Activated CD4-positive, alpha-beta memory T cell treated with anti-CD3 and anti-CD28 coated beads for 36 hours (primary cell): ENCODE data around the gene ANAPC2. TPM values are rescaled to one million over a fixed set of nuclear protein-coding genes. Genes with fewer than 3 reads are reported as not detected.
A peak's percentile ranks its signal among the peaks of the same experiment; 100 is the strongest.

ENCODE experiments used
- CTCF ChIA-PET: fragments of 350-600 bp; sonication (Branson Sonifier 250); formaldehyde crosslinking; loops from one replicate; lab custom pipeline; 2021; ENCODE audit warnings: antibody characterized with exemption, inconsistent platforms; lab: Charles Lee
- POLR2A ChIA-PET: fragments of 350-600 bp; sonication (Branson Sonifier 250); formaldehyde crosslinking; loops from one replicate; lab custom pipeline; 2021; ENCODE audit warnings: antibody characterized with exemption; lab: Charles Lee
- DNase-seq: peaks from one replicate; pipeline ENCODE4 v3.0.0-alpha.2; 2020
- H3K27ac Mint-ChIP-seq: one replicate; pipeline ENCODE4 v1.8.0; 2021; ENCODE audit warnings: mixed read lengths
- H3K27me3 Mint-ChIP-seq: one replicate; pipeline ENCODE4 v1.8.0; 2021; ENCODE audit warnings: mixed read lengths
- H3K36me3 Mint-ChIP-seq: one replicate; pipeline ENCODE4 v1.8.0; 2021; ENCODE audit warnings: mixed read lengths
- H3K4me1 Mint-ChIP-seq: one replicate; pipeline ENCODE4 v1.8.0; 2021; ENCODE audit warnings: low read depth, mixed read lengths
- H3K4me3 Mint-ChIP-seq: one replicate; pipeline ENCODE4 v1.8.0; 2021; ENCODE audit warnings: mild to moderate bottlenecking, mixed read lengths
- H3K9me3 Mint-ChIP-seq: one replicate; pipeline ENCODE4 v1.8.0; 2021; ENCODE audit warnings: mixed read lengths
- intact Hi-C: fragments of 100-400 bp; cut with micrococcal nuclease; formaldehyde crosslinking; loops from one replicate; pipeline ENCODE4 v1.15.1; 2023
- total RNA-seq, 2 experiments: library from RNA; stranded (reverse); gene quantifications; one replicate each; pipeline ENCODE4 v1.2.3, GENCODE V29; 2021

ANAPC2 gene
- total RNA-seq, 2 experiments from 2014 or later: 36.3 to 36.9 TPM

- POLR2A ChIA-PET: interaction anchor here (1.7 kb wide), 1 partner anchor 30 kb away, joined by 6 read pairs; the partner anchor contains the start of gene SSNA1
- H3K27me3 Mint-ChIP-seq: no peaks in the 10 kb centered on the region
Observed at GRCh38 chr9:137218754-137219271, 30.5 kb upstream of the ANAPC2 start.

GRCh38 chr9:137218212-137218753, 29.9 kb upstream of the ANAPC2 start:
- H3K4me1 Mint-ChIP-seq: peaks cover 3% of the 10 kb centered on the region
- peaks cover 3% of the 10 kb centered on the region for H3K36me3 Mint-ChIP-seq
- no peak overlapping the region for H3K4me3 Mint-ChIP-seq
- CTCF ChIA-PET: no interaction called here
- DNase-seq: no peak
- POLR2A ChIA-PET: no interaction called here
- H3K27me3 Mint-ChIP-seq: no peaks in the 10 kb centered on the region
- intact Hi-C loops: no loop called here
- no peak overlapping the region for H3K27ac Mint-ChIP-seq
- no peaks in the 10 kb centered on the region for H3K9me3 Mint-ChIP-seq

More at GRCh38 chr9:137218754-137219271, 30.5 kb upstream of the ANAPC2 start:
- CTCF ChIA-PET: no interaction called here
- H3K9me3 Mint-ChIP-seq: no peaks in the 10 kb centered on the region
- peaks cover 3% of the 10 kb centered on the region for H3K4me1 Mint-ChIP-seq
- intact Hi-C loops: no loop called here
- H3K36me3 Mint-ChIP-seq: peaks cover 3% of the 10 kb centered on the region
- no peak for DNase-seq
- H3K4me3 Mint-ChIP-seq: no peak overlapping the region
- no peak overlapping the region for H3K27ac Mint-ChIP-seq

GRCh38 chr9:137217276-137218211, 29.2 kb upstream of the ANAPC2 start:
- POLR2A ChIA-PET: interaction anchor here (1.2 kb wide), 1 partner anchor 10 kb away, joined by 5 read pairs; no protein-coding TSS in a partner anchor
- H3K27me3 Mint-ChIP-seq: no peaks in the 10 kb centered on the region
- H3K4me3 Mint-ChIP-seq: no peak overlapping the region
- intact Hi-C loops: no loop called here
- no peaks in the 10 kb centered on the region for H3K9me3 Mint-ChIP-seq
- no peaks in the 10 kb centered on the region for H3K4me1 Mint-ChIP-seq
- DNase-seq: no peak
- H3K27ac Mint-ChIP-seq: no peak overlapping the region
- H3K36me3 Mint-ChIP-seq: peaks cover 3% of the 10 kb centered on the region
- CTCF ChIA-PET: interaction anchor here (1.8 kb wide), 1 partner anchor 10 kb away, joined by 4 read pairs; no protein-coding TSS in a partner anchor

GRCh38 chr9:137216188-137216965, 28.0 kb upstream of the ANAPC2 start:
- H3K4me1 Mint-ChIP-seq: no peaks in the 10 kb centered on the region
- no peak overlapping the region for H3K4me3 Mint-ChIP-seq
- H3K9me3 Mint-ChIP-seq: no peaks in the 10 kb centered on the region
- peaks cover 3% of the 10 kb centered on the region for H3K36me3 Mint-ChIP-seq
- no peak for DNase-seq
- CTCF ChIA-PET: interaction anchor here (1.2 to 1.8 kb wide), 3 partner anchors 9 to 152 kb away, joined by 3 to 4 read pairs (median 4); no protein-coding TSS in a partner anchor
- POLR2A ChIA-PET: interaction anchor here (1.2 kb wide), 2 partner anchors 9 to 12 kb away, joined by 5 to 6 read pairs; no protein-coding TSS in a partner anchor
- no peak overlapping the region for H3K27ac Mint-ChIP-seq
- no peaks in the 10 kb centered on the region for H3K27me3 Mint-ChIP-seq
- intact Hi-C loops: no loop called here

DNA sequence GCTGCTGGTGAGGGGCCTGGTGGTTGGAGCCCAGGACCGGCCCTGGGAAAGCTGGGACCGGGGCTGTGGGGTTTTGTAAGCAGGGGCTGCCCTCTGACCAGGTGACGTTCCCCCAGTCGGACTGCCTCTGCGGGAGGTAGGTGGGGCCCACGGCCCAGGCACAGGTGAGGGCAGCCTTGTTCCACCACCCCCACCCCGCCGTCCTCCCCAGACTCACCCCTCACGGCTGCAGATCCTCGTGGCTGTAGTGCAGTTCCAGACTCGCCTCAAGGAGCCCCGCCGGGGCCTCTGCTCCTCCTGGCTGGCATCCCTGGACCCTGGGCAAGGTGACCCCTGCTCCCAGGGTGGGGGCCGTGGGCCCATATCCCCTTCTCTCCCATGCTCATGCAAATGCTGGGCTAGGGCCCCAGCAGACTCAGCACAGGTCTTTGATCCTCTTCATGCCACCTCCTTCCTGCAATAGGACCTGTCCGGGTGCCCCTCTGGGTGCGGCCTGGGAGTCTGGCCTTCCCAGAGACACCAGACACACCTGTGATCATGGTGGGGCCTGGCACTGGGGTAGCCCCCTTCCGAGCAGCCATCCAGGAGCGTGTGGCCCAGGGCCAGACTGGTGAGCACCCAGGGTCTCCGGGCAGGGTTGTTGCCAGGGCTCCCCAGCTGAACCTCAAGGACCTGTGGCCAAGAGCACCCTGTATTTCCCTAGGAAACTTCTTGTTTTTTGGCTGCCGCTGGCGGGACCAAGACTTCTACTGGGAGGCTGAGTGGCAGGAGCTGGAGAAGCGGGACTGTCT, 27.0 kb upstream of the ANAPC2 start:
- Mint-ChIP-seq H3K27ac (no peak overlapping the region), H3K4me3 (no peak overlapping the region), H3K27me3 (no peaks in the 10 kb centered on the region), H3K4me1 (no peaks in the 10 kb centered on the region), H3K36me3 (peaks cover 3% of the 10 kb centered on the region), H3K9me3 (no peaks in the 10 kb centered on the region)
- no peak for DNase-seq
- ChIA-PET CTCF (interaction anchor here (1.2 to 1.8 kb wide), 3 partner anchors 8 to 151 kb away, joined by 3 to 5 read pairs (median 4); partner anchors contain the start of gene RNF224), POLR2A (no interaction called here)
- intact Hi-C loops: no loop called here

DNA sequence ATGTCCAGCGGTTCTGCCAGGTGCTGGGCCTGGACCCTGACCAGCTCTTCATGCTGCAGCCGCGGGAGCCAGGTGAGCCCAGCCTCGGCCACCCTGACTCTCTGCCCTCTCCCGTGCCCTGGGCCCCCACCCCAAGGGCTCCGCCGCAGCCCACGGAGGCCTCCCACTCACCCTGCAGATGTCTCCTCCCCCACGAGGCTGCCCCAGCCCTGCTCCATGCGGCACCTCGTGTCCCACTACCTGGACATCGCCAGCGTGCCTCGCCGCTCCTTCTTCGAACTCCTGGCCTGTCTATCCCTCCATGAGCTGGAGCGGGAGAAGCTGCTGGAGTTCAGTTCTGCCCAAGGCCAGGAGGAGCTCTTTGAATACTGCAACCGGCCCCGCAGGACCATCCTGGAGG, 26.3 kb upstream of the ANAPC2 start:
- Mint-ChIP-seq H3K4me3 (no peak overlapping the region), H3K27me3 (no peaks in the 10 kb centered on the region), H3K4me1 (no peaks in the 10 kb centered on the region), H3K36me3 (peaks cover 3% of the 10 kb centered on the region), H3K9me3 (no peaks in the 10 kb centered on the region), H3K27ac (no peak overlapping the region)
- no peak for DNase-seq
- ChIA-PET CTCF (interaction anchor here (1.3 kb wide), 1 partner anchor 13 kb away, joined by 5 read pairs; the partner anchor contains the start of gene RNF224), POLR2A (no interaction called here)
- intact Hi-C loops: no loop called here

DNA sequence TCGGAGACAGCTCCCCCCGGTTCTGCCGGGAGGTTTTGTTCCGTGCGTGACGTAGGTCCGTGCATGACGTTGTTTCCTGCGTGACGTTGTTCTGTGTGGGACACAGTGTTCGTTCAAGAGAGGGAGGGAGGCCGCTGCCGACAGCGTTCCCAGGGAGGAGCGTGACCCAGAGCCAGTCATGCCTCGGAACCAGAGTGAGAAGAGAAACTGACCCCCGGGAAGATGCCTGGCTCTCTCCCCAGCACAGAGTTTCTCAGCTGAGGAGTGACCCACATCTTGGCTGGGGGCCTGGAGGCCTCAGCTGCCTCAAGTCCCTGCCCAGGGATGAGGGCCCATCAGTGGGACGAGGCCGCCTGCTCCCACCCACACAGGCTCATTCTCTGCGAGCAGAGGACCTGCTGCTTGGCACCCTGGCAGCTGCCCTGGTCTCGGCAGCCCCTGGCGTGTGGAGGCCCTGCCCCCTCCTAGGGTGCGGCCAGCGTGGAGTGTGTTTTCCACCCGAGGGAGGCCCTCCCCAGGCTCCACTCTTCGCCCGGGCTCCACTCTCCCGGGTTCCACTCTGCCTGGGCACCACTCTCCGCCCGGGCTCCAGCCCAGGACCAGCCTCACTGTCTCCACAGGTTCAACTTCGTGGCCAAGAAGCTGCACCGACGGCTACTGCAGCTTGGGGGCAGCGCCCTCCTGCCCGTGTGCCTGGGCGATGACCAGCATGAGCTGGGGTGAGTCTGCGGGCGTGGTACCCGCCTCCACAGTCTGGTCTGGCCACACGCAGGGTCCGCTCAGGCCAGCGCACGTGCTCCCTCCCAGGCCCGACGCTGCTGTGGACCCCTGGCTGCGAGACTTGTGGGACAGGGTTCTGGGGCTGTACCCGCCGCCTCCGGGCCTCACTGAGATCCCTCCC, 25.1 kb upstream of the ANAPC2 start:
- Mint-ChIP-seq H3K36me3 (peaks cover 6% of the 10 kb centered on the region), H3K27ac (no peak overlapping the region), H3K27me3 (no peaks in the 10 kb centered on the region), H3K4me3 (no peak overlapping the region), H3K4me1 (peaks cover 2% of the 10 kb centered on the region), H3K9me3 (no peaks in the 10 kb centered on the region)
- intact Hi-C loops: no loop called here
- no peak for DNase-seq
- POLR2A ChIA-PET: interaction anchor here (0.9 kb wide), 1 partner anchor 12 kb away, joined by 3 read pairs; the partner anchor contains the start of gene TPRN
- CTCF ChIA-PET: no interaction called here

- POLR2A ChIA-PET: no interaction called here
Observed at GRCh38 chr9:137212520-137212919, 24.2 kb upstream of the ANAPC2 start.

GRCh38 chr9:137211532-137211931, 23.2 kb upstream of the ANAPC2 start:
- intact Hi-C loops: no loop called here
- Mint-ChIP-seq H3K27me3 (no peaks in the 10 kb centered on the region), H3K27ac (no peak overlapping the region), H3K4me1 (peaks cover 13% of the 10 kb centered on the region), H3K4me3 (no peak overlapping the region), H3K36me3 (peaks cover 15% of the 10 kb centered on the region), H3K9me3 (no peaks in the 10 kb centered on the region)
- ChIA-PET POLR2A (no interaction called here), CTCF (no interaction called here)
- DNase-seq: no peak

More at GRCh38 chr9:137212520-137212919, 24.2 kb upstream of the ANAPC2 start:
- Mint-ChIP-seq H3K4me3 (no peak overlapping the region), H3K36me3 (peaks cover 9% of the 10 kb centered on the region), H3K4me1 (peaks cover 3% of the 10 kb centered on the region), H3K9me3 (no peaks in the 10 kb centered on the region), H3K27ac (no peak overlapping the region), H3K27me3 (no peaks in the 10 kb centered on the region)
- intact Hi-C loops: no loop called here
- DNase-seq: no peak
- CTCF ChIA-PET: no interaction called here

GRCh38 chr9:137206602-137207001, 18.2 kb upstream of the ANAPC2 start:
- Mint-ChIP-seq H3K36me3 (peaks cover 18% of the 10 kb centered on the region), H3K4me3 (peak overlapping the region; percentile 92), H3K27me3 (no peaks in the 10 kb centered on the region), H3K9me3 (no peaks in the 10 kb centered on the region), H3K4me1 (peaks cover 39% of the 10 kb centered on the region), H3K27ac (peak overlapping the region; percentile 79)
- ChIA-PET CTCF (interaction anchor here (0.9 to 1.8 kb wide), 2 partner anchors 10 to 30 kb away, joined by 3 to 4 read pairs; no protein-coding TSS in a partner anchor), POLR2A (interaction anchor here (1.0 to 3.1 kb wide), 4 partner anchors 10 to 399 kb away, joined by 3 to 10 read pairs (median 4); partner anchors contain the start of genes ANAPC2 and SSNA1)
- no peak for DNase-seq
- intact Hi-C loops: loop anchor here (10.0 kb wide), 1 partner anchor 322 kb away; the partner anchor contains the start of gene TRAF2
